CD4-positive, alpha-beta T cell treated with Interleukin-2 at 100 ng/mL for 4 hours (primary cell): ENCODE results near the gene TIRAP.
A peak's percentile ranks its signal among the peaks of the same experiment; 100 is the strongest.
"Not testable (repeated sequence)": the region's sequence is repeated elsewhere in the genome, so short reads cannot be mapped to it uniquely, and the experiment has no call there.

Experiments
- DNase-seq: peaks from one replicate; pipeline ENCODE4 v3.0.0-alpha.2; 2020; ENCODE audit warnings: low spot score

TIRAP gene, protein sequence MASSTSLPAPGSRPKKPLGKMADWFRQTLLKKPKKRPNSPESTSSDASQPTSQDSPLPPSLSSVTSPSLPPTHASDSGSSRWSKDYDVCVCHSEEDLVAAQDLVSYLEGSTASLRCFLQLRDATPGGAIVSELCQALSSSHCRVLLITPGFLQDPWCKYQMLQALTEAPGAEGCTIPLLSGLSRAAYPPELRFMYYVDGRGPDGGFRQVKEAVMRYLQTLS

DNA sequence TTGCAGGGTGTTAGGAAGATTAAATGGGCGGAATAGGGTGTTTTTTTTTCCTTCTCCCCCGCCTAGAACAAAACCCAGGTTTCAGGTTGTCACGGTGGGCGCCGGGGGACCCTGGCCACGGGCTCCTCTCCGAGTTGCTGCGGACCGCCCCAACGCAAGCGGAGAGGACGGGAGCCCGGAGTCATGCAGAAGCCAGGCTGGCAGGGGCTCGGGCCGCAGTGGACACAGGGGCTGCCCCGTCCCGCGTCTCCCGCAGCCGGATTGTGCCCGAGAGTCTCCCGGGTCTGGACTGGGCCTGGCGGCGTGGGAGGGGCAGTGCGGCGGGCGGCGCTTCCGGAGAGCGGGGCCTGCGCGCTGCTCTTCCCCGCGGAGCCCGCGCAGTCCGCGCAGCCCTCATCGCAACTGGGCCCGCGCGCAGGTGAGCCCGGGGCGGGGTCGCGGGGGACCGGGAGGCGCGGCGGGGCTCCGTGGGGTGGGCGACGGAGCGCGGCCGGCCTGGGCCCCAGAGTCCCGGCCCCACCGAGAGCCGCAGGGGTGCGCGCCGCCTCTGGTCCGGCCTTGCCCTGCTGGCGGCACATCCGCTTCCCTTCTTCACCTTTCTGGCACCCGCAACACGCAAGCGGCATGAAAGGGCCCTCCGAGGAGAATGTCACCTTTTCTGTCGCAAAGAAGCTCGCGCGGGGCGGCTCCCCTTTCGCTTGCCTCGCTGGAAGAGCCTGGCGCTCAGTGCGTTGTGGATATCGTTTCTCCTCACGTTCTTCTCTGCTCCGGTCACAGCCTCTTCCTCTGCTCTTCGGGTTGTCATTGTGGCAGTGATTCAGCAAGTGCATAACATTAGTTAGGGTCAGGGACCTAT is at the start of gene TIRAP:
Gene TIRAP (plus strand): TSS at position 358 of the 856 bp plus-strand sequence. CDS start 7,802 bp downstream, outside the sequence.
- DNase-seq = peak; percentile 59

DNA sequence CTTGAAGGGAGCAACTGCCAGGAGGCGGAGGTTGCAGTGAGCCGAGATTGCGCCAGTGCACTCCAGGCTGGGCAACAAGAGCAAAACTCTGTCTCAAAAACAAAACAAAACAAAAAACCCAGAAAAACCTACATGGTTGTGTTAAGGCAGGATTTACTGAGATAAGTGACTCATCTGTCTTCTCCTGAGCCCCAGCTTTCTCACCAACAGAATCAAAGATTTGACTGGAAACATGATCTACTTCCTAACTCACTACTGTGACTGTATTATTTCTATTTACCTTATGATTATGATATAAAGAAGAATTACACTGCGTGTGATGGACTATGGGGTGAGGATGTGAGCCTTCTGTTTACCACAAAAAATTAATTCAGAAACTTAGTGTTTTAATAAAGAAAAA is 49.5 kb upstream of the TIRAP start:
- DNase-seq = no peak

DNA sequence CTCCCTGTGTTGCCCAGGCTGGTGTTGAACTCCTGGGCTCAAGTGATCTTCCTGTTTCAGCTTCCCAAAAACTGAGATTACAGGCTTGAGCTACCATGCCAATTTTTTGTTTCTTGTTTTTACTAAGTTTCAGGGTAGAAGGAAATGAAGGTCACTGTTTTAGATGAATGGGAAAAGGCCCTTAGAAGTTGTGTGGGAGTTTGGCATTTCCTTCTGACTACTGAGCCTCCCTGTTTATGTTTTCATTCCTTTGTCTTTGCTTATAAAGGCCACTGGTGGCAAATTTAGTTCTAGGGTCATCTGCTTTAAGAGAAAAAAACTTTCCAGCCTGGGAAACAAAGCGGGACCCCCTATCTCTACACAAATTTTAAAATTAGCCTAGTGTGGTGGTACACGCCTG is 36.3 kb upstream of the TIRAP start:
- DNase-seq = no peak

DNA sequence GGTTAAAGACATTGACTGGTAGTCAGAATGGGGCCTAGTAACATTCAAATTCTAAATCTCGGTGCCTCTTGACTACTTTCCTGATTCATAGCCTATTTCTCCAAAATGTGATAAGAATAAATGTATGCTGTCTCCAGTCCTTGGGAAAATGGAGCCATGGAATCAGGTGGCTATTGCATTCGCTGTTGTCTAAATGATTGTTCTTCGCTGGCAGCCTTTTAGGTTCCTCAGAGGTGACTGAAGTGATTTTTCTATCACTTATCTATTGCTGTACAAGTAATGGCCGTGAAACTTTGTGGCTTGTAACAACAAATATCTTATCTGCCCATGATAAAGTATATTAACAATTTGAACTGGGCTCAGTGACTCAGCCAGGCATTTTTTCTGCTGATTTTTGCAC is 29.6 kb upstream of the TIRAP start:
- DNase-seq = no peak

DNA sequence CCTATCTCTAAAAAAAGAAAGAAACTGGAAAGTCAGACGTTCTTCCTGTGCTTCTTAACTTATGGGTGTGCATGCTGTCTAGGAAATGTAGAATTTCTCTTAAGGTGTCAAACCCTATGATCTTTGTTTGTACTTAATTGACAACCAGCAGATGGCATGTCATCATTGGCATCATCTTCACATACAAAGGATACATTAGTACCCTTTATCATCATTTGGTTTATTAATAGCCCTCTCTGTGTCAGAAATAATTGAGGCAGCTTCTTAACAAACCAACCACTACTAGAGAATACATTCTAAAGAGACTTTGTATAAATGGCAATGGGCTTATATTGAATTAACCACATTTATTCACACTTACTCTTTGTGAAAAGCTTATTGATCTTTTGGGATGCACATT is 28.1 kb upstream of the TIRAP start:
- DNase-seq = no peak

DNA sequence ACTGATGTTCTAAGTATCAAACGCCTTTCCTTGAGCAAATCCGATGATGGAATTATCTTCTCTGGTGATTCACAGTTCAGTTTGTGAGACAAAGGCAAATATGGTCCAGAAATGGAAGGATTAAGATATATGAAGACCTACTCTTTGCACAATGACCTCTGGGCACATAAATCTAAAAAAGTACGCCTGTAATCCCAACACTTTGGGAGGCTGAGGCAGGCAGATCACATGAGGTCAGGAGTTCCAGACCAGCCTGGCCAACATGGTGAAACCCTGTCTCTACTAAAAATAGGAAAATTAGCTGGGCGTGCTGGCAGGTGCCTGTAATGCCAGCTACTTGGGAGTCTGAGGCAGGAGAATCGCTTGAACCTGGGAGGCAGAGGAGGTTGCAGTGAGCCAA is 27.4 kb upstream of the TIRAP start:
- not testable (repeated sequence) for DNase-seq

DNA sequence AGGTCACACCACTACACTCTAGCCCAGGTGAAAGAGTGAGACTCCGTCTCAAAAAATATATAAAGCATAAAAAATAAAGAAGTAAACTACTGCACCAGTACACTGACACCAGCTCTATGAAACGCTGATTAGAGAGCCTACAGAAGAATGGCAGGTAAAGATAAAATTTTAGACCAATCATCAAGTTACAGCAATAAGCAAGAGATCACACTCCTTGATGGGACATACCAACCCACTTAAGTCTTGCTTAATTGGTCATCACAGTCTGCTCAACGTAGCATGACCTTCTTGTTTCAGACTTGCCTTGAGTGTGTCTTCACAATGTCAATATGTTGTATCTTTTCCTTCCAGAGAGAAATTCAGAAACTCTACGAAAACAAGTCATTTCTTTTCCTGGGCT is 26.7 kb upstream of the TIRAP start:
- no peak for DNase-seq

DNA sequence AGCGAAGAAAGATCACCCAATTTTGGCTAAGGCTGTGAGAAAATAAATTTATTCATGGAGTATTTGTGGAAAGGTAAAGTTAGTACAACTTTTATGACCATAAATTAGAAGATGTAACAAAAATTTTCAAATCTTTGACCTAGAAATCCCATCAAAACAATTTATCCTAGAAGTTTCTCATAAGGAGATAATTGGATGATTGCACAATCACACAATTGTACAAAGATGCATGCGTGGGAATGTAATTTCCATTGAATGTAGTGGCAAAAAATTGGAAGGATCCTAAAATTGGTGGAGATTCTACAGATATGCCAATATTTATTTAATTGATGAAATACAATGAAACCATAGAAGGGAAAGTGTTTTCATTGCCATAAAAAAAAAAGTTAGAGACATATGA is 25.7 kb upstream of the TIRAP start:
- no peak for DNase-seq

DNA sequence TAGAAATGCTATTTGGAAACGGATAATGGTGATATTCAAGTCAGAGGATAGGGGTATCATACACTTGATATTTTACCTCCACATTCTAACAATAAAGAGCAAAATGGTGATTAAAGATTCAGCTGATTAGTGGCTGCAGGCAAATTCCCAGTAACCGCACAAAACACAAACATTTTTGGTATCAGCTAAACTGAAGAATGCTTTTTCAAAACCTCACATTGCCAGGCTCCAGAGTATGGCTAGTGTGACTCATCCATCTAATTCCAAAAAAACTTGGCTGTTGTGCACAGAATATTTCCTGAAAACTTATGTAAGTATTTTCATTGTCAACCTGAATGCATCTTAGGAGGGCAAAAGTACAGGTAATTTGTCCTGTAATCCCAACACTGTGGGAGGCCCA is 25.1 kb upstream of the TIRAP start:
- no peak for DNase-seq

DNA sequence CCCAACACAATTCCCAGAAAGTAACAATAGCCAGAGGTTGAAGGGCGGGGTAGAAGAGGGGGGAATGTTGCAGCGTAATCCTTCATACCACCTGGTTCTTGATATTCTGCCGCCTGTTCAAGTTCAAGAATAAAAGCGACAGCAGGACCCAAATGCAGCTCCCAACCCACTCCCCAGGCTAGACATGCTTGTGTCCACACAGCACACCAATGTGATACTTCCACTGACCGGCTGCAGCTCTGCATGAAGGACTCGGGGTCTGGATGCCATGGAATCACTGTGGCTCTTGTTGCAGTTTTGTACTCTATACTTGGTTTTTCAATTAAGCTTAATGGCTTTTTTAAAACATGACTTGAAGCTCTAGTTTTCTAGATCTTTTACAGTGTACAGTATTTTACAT is 20.7 kb upstream of the TIRAP start:
- no peak for DNase-seq

DNA sequence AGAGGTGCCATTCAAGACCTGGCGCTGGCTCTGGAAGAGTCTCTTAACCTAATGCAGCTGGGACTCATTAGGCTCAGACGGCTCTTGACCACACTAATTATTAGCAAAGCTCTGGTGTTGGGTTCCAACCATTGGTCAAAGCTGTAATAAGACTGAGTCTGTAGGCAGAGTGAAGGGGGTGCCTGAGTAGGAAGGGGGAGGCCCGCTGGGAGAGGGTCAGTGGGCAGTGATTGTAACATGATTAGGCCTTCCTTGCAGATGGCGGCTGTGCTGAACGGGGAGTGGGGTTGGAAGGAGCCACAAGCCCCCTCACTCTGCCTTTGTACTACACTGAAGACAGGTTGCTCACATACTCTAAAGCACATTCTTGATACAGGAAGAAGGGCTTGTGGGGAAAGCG is 19.4 kb upstream of the TIRAP start:
- no peak for DNase-seq

DNA sequence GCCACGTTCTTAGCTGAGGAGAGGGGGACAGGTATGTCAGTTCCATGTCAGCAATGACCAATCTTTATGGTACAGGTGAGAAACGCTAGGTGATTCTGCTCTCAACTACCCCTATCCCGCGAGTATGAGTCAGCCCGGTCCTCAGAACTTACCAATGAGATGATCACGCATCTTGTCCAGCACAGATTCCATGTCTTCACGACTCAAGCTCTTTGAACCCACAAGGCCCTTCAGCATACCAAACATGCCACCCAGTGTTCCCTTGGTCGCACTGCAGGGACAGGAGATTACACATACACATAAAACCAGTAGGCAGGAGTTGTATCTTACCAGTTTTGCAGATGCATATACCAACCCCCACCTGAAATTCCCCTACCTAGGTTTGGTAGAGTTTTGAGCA is 17.1 kb upstream of the TIRAP start:
- no peak for DNase-seq

DNA sequence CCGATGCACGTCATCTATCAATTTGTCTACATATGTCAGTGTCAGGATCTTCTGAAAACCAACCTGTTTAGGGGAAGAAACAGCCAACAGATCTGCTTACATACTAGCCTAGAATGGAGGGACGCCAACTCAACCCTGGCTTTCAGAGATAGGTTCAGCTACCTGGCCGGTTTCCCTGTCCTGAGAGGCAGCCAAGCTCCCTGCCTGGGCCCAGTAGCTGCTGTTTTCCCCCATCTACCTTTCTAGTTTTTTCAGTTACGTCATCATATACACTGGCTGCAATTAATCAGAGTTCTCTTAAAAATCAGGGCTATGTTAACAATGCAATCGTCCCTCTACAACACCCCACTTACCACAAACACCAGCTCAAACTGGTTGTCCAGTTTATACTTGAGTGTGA is 15.2 kb upstream of the TIRAP start:
- no peak for DNase-seq

DNA sequence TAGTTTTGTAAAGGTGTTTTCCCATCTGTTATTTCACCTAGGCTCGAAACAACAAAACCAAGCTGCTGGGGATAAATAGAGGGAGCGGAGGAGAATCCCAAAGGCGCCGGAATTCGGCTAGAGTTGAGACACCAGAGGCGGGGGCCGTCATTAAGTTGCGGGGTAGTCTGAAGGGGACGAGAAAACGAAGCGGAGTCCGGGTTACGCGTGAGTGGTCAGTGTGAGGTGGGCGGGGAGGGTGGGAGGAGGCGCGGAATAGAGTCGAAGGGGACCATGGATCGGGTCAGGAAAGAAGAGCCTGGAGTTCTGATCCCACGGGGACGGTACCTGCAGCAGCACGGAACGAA is 14.6 kb upstream of the TIRAP start:
- no peak for DNase-seq

DNA sequence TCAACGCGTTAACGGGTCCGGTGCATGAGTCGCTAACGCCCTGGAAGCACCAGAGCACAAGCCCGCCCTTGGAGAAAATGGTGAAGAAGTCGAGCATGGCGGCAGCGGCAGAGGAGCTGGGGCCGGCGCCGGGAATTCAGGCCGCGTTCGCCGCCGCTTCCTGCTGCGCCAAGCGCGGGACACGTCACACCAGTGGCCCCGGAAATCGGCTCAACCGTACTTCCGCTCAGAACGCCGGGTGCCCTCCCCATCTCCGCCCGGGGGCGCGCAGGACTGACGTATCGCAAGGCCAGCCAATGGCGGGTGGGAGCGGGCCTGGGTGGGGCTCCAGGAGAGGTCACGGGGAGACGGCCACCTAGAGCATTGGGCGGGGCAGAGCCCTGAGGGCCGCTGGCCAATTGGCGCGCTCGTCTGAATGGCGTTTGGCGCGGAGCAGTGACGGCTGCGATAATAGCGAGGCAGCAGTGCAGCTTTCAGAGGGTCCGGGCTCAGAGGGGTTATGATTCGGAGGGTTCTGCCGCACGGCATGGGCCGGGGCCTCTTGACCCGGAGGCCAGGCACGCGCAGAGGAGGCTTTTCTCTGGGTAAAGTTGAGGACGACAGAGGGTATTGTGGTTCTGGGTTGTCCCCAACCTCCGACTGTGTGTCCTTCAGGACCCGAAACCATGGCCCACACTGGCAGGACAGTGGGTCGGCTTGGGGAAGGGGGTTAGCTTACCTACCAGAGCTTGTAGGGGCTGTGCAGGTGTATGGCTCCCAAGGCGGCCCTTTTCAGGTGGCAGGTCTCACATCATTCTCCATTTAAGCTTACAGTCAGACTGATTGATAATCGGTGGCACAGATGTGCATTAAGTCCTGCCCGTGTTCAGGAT is 13.9 kb upstream of the TIRAP start, which contains the start of the genes FOXRED1 and SRPRA:
Gene FOXRED1 (plus strand): TSS at position 447 of the 872 bp plus-strand sequence. CDS start 53 bp downstream, at position 500.
Gene SRPRA (minus strand): TSS at position 188 of the 872 bp plus-strand sequence. CDS start 91 bp downstream, at position 97.
- peak; percentile 99 for DNase-seq

DNA sequence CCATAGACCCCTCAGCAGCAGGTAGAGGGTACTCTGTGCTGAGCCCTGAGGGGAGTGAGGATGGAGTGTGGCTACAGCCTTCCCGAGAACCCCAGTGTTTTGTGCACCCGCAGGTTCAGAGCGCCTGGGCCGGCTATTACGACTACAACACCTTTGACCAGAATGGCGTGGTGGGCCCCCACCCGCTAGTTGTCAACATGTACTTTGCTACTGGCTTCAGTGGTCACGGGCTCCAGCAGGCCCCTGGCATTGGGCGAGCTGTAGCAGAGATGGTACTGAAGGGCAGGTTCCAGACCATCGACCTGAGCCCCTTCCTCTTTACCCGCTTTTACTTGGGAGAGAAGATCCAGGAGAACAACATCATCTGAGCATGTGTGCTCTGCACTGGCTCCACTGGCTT is 5.6 kb upstream of the TIRAP start:
- DNase-seq = no peak

DNA sequence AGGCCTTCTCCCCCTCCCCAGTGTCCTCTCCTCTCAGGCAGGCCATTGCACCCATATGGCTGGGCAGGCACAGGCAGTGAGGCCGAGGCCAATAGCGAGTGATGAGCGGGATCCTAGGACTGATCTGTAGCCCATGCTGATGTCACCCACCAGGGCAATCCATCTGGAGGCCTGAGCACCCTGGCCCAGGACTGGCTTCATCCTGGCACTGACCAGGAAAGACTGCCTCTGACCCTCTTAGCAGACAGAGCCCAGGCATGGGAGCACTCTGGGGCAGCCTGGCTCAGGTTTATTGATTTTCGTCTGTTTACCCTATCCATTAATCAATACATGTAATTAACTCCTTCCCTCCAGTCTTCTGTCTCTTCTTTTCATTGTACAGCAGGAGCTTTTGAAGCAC is 5.1 kb upstream of the TIRAP start:
- DNase-seq = no peak

DNA sequence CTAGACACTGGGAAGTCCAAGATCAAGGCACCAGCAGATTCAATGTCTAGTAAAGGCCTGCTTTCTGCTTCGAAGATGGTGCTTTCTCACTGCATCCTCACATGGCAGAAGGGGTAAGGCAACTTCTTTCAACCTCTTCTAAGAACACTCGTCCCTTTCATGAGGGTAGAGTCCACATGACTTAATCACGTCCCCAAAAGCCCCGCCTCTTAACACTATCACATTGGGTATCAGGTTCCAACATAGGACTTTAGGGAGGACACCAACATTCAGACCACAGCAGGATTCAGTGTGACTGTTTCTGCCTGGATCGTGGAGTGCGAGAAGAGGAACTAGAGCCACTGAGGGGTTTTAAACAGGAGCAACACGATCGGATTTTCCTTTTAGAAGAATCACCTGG is 3.7 kb upstream of the TIRAP start:
- no peak for DNase-seq

DNA sequence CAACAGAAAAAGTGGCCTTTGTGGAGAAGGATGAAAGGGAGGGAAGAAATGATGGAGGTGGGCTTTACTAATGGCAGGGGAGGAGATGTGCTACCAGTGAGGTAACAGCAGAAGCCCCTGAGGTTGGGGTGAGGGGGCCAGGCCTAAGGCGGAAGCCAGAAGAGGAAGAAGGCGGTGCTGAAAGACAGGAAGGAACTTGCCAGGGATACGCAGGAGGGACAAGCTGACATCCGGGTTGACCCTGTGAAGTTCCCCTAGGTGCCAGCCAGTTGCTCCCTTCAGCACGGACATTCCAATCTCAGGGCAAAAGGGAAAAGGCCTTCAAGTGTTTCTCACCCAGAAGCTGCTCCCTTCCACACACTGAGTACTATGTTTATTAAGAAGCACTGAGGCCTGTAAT is 2.3 kb upstream of the TIRAP start:
- no peak for DNase-seq

DNA sequence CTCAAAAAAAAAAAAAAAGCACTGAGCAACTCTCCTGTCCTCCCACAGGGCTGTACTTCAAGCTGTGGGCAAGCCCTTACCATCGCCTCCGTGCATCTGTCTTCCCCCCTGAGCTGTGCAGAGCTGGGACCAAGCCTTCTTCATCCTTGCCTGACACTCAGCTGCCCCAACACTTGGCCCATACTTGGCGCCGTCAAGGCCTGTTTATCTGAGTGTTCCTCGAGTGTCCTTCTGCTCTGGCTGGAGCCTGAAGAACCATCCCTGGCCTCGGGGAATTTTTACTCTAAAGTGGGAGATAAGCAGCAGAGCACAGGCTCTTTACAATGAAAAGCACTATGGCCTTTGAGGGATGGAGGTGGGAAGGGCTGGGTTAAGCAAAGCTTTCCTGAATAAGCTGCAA is 1.6 kb upstream of the TIRAP start:
- DNase-seq = no peak

DNA sequence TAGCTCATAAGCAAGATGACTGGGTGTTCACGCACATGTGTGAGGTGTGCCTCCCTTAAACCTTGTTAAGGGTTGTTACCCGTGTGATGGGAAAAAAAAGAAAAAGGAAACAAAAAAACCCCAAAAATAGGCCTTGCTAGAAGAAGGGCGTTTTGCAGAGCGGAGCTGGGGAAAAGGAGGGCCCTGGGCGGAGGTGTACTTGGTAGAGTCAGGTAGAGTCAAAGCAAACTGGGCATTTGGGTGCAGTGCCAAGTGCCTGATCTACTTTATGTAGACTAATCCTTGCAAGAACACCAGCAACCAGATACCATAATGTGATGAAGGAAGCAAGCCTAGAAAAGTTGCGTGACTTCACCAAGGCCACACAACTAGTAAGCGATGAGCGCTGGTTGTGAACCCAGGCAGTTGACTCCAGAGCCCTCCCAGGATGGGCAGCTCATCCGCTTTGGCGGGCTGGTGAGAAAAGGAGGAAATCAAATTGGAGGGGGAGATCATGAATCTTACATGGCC is 1.2 kb upstream of the TIRAP start:
- DNase-seq = no peak

DNA sequence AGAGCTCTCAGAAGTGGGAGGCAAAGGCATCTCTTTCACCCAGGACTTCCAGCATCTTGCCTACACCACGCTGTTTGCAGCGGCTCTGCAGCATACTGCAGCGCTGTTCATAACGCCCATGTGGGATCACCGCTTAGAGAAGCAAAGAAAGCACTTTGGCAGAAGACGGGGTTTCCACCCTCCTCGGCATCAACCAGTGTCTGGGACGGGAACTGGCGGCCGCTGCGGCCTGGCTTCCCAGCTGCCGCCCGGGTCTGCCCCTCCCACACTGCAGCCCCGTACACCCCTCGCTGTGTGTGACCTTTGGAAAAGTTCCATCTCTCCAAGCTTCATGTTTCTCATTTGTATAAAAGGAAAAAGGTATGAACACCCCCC is 545 bp upstream of the TIRAP start:
- DNase-seq = peak; percentile 38
